ENCODE results near the gene ERCC4. TPM values are rescaled to one million over a fixed set of nuclear protein-coding genes. Genes with fewer than 3 reads are reported as not detected.

ERCC4 gene
- polyA plus RNA-seq, 12 donors, result 8.1 to 17.8 (median 11.2) TPM; not detected in 1

DNA sequence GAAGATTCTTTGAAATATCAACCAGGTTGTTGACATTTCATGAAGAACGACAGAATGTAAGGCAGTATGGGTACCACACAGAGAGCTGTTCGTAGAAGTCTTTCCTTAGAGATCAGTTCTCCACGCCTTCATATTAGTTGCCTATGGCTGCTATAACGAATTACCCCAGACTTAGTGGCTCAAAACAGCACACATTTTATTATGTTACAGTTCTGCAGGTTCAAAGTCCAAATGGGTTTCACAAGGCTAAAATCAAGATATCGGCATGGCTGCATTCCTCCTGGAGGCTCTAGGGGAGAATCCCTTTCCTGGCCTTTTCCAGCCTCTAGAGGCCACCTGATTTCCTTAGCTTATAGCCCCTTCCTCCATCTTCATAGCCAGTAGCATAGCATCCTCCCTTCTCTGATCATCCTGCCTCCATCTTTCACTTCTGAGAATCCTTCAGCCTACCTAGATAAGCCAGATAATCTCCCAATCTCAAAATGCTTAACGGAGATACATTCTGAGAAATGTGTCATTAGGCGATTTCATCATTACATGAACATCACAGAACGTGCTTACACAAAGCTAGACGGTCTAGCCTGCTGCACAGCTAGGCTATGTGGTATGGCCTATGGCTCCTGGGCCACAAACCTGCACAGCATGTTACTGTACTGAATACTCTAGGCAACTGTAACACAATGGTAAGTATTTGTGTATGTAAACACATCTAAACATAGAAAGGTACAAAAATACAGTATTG, 26.0 kb downstream of the ERCC4 start:
- no peak for DNase-seq

DNA sequence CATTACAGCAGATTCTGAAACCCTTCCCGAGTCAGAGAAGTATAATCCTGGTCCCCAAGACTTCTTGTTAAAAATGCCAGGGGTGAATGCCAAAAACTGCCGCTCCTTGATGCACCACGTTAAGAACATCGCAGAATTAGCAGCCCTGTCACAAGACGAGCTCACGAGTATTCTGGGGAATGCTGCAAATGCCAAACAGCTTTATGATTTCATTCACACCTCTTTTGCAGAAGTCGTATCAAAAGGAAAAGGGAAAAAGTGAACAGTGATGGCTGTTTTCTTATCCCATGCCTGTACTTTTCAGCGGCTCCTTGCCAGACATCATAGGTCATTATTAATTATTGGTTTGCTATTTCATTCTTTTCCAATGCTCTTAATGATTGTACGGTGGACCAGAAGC, 28.1 kb downstream of the ERCC4 start:
- no peak for DNase-seq

- DNase-seq, result no peak
These were observed 31.0 kb downstream of the ERCC4 start for GRCh38 chr16:13950821-13951547.

GRCh38 chr16:13951611-13952010, 31.7 kb downstream of the ERCC4 start:
- no peak for DNase-seq

DNA sequence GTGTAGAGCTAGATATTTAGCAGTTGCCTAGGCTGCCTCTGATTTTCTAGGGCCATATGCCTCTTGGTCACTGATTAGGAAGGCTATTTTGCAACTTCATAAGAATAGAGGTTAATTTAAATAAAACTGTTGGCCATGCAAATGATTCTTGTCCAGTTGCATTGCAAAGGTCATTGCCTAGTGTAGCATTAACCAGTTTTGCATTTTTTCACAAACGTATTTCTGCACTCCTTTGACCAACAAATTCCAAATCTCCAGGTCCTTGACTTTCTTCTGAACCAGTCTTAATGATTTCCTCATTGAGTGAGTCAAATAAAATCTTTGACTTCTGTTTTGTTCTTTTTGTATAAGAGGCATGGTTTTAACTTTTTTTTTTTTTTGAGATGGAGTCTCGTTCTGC, 33.5 kb downstream of the ERCC4 start:
- DNase-seq, result no peak

DNA sequence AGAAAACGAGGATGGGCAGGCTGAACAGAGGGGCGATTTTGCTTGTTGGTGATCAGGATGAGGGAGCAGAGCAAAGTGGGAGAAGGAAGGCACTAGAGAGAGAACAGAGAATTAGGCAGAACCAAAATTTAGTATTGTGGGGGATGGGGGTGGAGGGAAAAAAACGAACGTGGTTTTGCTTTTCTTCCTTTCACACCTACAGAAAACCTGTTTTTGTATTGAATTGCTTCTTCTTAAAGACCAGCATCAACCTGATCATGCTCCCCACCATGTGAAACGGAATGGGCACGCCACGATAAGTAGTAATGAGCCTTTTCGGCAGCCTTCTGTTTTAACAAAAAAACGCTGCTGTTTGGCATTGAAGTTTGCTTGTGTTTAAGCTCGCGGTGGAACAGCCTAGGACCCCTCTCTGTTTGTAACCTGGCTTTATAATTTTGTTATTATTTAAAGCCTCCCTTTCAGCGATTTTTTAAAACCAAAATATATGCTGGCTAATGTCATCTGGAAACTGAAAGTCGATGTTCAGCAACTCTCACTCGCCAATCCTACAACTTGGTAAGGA, 36.8 kb downstream of the ERCC4 start:
- no peak for DNase-seq

DNA sequence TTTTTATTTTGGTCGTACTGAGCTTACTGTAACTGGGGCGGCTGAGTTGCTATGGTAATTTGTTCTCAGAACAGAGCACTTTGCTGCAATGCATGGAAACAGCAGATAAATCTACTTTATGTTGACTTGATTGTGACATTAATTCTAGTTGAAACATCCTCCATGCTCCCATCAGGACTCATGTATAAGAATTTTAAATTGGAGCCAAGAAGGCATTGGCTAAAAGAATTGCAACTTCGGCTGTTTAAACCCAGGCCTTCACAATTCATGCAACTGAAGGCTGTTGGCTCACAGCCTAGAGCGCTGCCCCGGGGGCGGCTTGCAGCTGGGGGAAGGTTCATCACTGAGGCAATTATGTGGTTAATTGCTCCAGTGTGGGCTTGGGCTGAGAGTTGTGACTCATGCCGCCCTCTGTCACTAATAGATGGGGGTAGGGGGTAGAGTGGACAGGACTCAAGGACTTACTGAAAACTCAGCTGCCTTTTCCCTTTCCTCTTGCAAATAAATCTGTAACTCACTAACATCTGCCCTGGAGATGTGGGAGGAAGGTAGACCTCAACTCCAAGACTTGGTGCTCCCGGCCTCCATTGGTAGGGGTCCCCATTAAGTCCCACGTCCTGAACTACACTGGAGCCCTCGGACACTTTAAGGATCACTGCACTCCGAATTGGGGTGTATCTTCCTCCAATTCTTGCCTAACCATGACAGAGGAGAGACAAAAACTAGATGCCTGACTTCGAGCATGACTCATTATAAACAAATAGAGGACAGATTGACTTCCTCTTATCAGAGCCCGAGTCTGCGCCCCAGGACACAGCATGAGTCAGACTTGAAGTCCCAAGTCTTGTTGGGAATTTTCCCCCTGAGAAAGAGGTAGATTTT, 37.5 kb downstream of the ERCC4 start:
- peak; percentile 63 for DNase-seq

DNA sequence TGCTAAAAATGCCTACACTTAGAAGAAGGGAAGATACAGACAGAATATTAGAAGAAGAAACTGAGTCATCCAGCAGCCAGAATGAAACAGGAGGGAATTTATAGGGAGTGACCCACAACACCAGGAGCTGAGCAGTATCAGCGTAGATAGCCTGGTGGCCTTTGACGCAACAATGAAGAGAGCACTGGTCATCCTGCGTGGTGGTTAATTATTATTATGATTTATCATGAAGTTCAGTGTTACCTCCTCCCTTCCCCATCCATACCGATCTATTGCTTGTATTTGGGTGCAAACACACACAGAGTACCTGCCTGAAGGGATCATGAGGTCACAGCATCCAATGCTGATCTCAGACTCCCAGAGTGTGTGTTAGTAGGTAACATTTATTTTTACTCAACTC, 38.5 kb downstream of the ERCC4 start:
- no peak for DNase-seq

DNA sequence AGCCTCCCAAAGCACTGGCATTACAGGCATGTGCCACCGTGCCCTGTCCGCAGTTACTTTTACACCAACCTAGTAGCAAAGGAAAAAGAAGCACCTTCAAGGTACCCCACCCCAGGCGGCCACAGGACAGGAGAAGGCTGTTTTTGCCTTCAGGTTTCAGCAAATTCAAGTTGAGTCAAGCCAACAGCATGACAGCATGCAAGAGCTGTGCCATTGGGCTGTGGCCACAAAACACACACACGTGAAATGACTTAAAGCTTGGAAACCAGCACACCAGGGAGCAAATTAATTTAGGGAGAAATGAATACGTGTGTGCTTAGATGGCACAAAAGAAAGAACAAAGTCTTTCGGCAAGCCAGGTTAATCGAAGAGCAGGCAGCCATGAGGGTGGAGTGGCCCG, 39.7 kb downstream of the ERCC4 start:
- no peak for DNase-seq

DNA sequence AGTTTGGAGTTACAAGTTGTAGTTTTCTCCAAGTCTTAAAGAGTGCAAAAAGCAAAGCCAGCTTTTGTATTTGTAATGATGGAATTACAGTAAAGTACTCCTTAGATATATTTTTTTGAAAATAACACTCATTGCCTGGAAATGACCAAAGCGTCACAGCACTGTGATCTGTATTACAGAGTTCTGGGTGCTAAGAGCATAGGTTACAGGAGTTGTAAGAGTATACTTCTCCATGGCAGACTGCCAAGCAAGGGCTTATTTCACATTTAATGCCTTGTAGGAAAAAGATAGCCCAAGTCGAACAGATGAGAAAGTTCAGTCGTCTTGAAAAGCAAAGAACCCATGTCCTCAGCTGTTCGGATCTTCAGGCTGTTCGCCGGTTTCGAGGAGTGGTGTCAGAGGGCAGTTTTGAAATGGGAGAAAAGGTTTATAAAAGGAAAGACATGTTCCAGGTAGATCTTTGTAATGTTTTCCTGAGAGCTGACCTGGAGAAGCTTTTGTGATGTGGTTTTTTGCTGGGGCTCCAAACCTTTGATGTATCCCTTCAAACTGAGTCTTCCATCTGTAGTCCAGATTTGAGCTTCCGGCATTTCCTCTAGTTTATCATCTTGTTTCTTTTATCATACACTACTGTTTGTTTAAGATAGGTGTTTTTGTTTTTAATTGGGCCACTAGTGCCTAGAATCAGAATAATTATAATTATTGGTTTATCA, 41.3 kb downstream of the ERCC4 start:
- DNase-seq, result peak; percentile 45

GRCh38 chr16:13962232-13962631, 42.3 kb downstream of the ERCC4 start:
- DNase-seq, result no peak

DNA sequence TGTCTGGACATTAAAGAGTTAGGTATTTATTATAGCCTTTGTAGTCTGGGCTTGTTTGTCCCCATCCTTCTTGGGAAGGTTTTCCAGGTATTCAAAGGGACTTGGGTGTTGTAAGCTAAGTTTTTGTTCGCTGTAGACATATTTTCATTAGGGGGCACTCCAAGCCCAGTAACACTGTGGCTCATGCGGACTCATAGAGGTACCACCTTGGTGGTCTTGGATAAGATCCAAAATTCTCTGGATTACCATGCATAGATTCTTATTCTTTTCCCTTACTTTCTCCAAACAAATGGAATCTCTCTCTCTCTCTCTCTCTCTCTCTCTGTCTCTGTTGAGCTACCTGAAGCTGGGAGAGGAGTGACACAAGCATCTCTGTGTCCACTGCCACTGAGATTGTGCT, 48.9 kb downstream of the ERCC4 start:
- no peak for DNase-seq

DNA sequence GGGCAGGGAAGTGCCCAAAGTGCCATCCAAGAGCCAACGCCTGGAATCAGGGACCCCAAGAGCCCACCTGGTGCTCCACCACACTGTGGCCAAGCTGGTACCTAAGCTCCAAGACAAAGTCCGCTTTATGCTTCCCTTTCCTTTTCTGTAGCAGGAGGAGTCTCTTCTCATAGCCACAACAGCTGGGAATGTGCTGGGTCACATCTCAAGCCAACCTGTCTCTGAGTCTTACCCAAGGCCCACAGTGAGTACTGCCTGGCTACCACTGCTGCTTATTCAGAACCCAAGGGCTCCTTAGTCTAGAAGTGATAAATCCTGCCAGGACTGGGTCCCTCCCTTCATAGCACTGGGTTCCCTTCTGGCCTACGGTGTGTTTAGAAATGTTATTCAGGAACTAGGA, 49.8 kb downstream of the ERCC4 start:
- DNase-seq, result no peak

DNA sequence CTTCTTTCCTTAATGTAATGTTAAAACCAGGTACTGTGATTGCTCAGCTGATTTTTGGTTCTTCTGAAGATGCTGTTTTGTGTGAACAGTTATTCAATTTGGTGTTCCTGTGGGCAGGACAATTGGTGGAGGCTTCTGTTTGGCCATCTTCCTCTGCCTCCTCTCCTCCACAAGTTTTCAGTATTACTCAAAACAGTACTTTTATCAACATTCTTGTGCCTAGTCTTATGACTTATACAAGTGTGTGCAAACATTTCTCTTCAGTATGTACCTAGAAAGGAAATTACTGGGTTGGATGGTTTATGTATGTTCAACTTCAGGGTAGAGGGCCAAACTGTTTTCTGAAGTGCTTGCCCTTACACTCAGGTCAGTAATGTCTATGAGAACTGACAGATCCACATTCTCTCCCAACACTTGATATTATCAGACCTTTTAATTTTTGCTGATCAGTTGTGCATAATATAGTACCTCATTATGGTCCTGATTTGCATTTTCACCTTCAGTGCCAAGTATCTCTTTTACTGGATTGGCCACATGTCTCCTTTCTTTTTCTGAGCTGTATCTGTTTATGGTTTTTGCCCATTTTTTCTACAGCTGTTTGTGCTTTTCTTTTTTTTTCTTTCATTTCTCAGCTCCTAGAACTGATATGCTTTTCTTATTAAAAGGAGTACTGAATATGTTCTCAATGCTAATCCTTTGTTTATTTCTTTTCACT, 50.9 kb downstream of the ERCC4 start:
- no peak for DNase-seq

DNA sequence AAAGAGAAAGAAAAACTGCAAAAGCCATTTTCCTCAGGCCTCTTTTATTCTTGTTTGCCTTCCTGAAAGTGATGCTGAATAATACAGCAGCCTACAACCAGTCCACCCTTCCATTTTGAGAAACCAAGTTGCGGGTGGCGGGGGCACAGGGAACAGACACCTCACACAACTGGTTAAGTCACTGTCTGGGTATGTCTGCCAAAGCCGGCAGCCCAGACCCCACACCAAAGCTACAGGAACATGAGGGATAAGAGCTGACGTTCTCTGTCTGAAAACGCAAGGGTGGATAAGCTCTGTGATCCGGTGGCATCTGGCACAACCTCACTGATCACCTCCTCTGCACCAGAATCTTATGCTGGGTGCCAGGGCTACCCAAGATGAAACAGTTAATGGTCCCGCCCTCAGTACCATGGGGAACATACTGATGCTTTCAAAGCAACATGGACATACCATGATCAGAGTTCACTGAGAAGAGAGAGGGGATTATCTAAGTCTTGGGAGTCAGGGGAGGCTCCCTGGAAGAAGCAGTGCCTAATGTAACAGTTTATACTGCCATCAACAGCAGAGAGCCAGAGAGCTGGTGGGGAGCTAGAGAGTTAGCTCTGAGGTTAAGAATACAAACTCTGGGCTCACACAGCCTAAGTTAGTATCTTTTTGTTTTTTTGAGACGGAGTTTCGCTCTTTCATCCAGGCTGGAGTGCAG, 53.5 kb downstream of the ERCC4 start:
- no peak for DNase-seq

DNA sequence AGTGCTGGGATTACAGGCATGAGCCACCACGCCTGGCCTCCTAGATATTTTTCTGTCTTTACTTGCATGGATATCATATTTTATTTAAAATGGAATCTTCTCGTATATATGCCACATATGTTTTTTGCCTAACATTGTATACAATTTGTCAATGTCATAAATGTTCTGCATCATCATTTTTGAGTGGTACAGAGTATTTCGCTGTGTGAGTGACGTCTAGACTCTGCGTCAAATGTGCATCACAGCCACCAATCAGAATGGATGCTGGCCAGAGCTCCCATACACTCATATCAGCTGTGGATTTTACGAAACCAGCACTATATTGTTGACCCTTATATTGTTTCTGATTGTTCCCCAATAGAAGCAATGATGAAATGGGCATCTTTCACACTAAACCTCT, 57.2 kb downstream of the ERCC4 start:
- DNase-seq, result no peak

- DNase-seq, result no peak
These were observed 62.5 kb downstream of the ERCC4 start for GRCh38 chr16:13982451-13982850.

GRCh38 chr16:13983625-13984024, 63.7 kb downstream of the ERCC4 start:
- no peak for DNase-seq

- no peak for DNase-seq
These were observed 64.8 kb downstream of the ERCC4 start for GRCh38 chr16:13984794-13985193.

- DNase-seq, result no peak
These were observed 68.1 kb downstream of the ERCC4 start for GRCh38 chr16:13988038-13988437.
